Measurements from ENCODE around the gene PTPRG. TPM values are rescaled to one million over a fixed set of nuclear protein-coding genes. Genes with fewer than 3 reads are reported as not detected.

The PTPRG gene
- total RNA-seq, 6 experiments from 2014 or later, result 11.7 to 27.8 (median 14.7) TPM

GRCh38 chr3:61729038-61729634, 167.8 kb downstream of the PTPRG start:
- DNase-seq (no peak), ATAC-seq (peak; percentile 88 to 93 (median 90))
- Histone ChIP-seq H3K4me3 (no peak overlapping the region), H3K4me1 (peaks cover 0 to 31% (median 6%) of the 10 kb centered on the region in 4 donors), H3K27ac (peak overlapping the region in 1 of 3 donors; percentile 33), H3K36me3 (no peaks in the 10 kb centered on the region), H3K9me3 (no peaks in the 10 kb centered on the region), H3K27me3 (no peaks in the 10 kb centered on the region)
- intact Hi-C loops (cut with DNase I), result no loop called here
- 36% methylated on average over 6 of the region's 6 CpGs for WGBS (ENCODE audit: insufficient coverage, low coverage, low lambda C conversion rate, missing lambda C conversion rate)
- TF ChIP-seq POLR2A (IDR thresholded peaks at IDR 0.05), result no peak
- TF ChIP-seq CTCF (IDR thresholded peaks at IDR 0.05), result no peak

DNA sequence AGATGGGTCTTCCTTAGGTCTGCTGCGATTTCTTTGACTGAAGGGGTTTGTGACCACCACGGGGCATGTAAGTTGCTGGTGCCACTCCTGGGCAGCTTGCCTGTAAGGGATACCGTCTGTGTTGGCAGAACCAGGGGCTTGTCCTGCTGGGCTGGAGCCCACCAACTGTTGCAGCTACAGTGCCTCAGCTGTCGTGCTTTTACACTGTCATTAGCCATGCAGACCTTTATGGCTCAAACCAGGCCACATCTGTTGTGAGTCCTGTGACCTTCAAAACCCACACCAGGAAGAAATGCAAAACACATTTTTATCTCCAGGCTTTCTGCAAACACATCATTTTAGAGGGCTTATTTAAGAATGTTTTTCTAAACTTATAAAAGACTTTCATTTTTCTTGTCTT, 168.7 kb downstream of the PTPRG start:
- no peaks in the 10 kb centered on the region for H3K27me3 ChIP-seq
- intact Hi-C loops (cut with DNase I), result no loop called here
- TF ChIP-seq CTCF (IDR thresholded peaks at IDR 0.05), result no peak
- TF ChIP-seq POLR2A (IDR thresholded peaks at IDR 0.05), result no peak
- no peak overlapping the region for H3K4me3 ChIP-seq
- WGBS (ENCODE audit: insufficient coverage, low coverage, low lambda C conversion rate, missing lambda C conversion rate), result 53% methylated on average over 3 of the region's 4 CpGs
- ATAC-seq (peak in 2 of 4 donors; percentile 16 to 33), DNase-seq (no peak)
- no peaks in the 10 kb centered on the region for H3K36me3 ChIP-seq
- peak overlapping the region in 2 of 3 donors; percentile 1 to 33 for H3K27ac ChIP-seq
- peaks cover 0 to 28% (median 6%) of the 10 kb centered on the region in 4 donors for H3K4me1 ChIP-seq
- H3K9me3 ChIP-seq, result no peaks in the 10 kb centered on the region

GRCh38 chr3:61730577-61731231, 169.3 kb downstream of the PTPRG start:
- 66% methylated on average over 2 of the region's 2 CpGs for WGBS (ENCODE audit: insufficient coverage, low coverage, low lambda C conversion rate, missing lambda C conversion rate)
- intact Hi-C loops (cut with DNase I), result no loop called here
- Histone ChIP-seq H3K4me1 (peaks cover 0 to 25% (median 6%) of the 10 kb centered on the region in 4 donors), H3K27ac (no peak overlapping the region), H3K4me3 (no peak overlapping the region), H3K36me3 (no peaks in the 10 kb centered on the region), H3K9me3 (no peaks in the 10 kb centered on the region), H3K27me3 (no peaks in the 10 kb centered on the region)
- TF ChIP-seq POLR2A (IDR thresholded peaks at IDR 0.05), result no peak
- no peak for TF ChIP-seq CTCF (IDR thresholded peaks at IDR 0.05)
- no peak for ATAC-seq
- DNase-seq, result no peak

GRCh38 chr3:61733000-61733399, 171.6 kb downstream of the PTPRG start:
- ATAC-seq (no peak), DNase-seq (no peak)
- Histone ChIP-seq H3K27me3 (no peaks in the 10 kb centered on the region), H3K4me3 (no peak overlapping the region), H3K9me3 (no peaks in the 10 kb centered on the region), H3K4me1 (peaks cover 0 to 19% (median 6%) of the 10 kb centered on the region in 4 donors), H3K36me3 (no peaks in the 10 kb centered on the region), H3K27ac (no peak overlapping the region)
- intact Hi-C loops (cut with DNase I), result no loop called here
- TF ChIP-seq POLR2A (IDR thresholded peaks at IDR 0.05), result no peak
- no peak for TF ChIP-seq CTCF (IDR thresholded peaks at IDR 0.05)
- 20% methylated on average over 1 of the region's 1 CpG for WGBS (ENCODE audit: insufficient coverage, low coverage, low lambda C conversion rate, missing lambda C conversion rate)

All from right lobe of liver (tissue), 6 donors.